Mammary epithelial cell (primary cell): ENCODE measurements around the gene RNF111.

Experiments
- EZH2 ChIP-seq: IDR thresholded peaks from 2 replicates; pipeline ENCODE4 v1.6.1; 2012; ENCODE audit warnings: low read length, inconsistent platforms, borderline replicate concordance
- TF ChIP-seq, protein P1 (sequence below), 2 donors: IDR thresholded peaks in 1 of 2; conservative IDR thresholded peaks in 1 of 2; 2 replicates each; pipeline ENCODE4 v1.5.1; 2011 to 2012; ENCODE audit warnings: inconsistent platforms in 2 of 2, low read length in 2 of 2, mild to moderate bottlenecking in 2 of 2, control low read depth in 1 of 2, low read depth in 1 of 2; ENCODE audit not compliant: insufficient read depth in 1 of 2; ENCODE audit errors: extremely low read depth in 1 of 2

DNA sequence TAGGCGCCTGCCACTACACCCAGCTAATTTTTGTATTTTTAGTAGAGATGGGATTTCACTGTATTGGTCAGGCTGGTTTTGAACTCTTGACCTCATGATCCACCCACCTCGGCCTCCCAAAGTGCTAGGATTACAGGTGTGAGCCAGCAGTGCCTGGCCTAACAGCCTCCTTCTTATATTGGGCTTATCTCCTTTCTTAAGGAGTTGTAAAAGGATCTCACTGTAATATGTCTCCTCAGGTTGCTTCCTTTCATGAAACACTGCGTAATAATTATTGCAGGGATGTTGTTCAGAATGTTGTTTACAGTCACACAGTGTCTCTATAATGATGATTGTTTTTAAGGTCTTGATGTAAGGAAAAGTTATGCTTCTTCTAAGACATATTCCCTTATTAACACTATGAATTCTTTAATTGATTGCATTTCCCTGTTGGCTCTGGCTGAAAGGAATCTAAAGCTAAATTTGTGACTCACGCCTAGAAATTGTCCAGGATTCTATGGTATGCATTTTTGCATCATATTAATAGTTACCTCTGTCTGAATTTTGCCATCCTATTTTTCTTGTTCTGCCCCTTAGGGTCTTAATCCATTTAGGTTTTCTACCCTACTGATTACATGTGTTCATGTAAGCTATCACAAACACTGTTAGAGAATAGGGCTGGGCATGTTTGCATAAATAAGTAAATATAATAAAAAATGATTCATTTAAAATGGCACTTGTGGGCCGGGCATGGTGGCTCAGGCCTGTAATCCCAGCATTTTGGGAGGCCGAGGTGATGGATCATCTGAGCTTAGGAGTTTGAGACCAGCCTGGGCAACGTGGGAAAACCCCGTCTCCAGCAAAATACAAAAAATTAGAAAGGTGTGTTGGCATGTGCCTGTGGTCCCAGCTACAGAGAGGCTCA is 24.5 kb upstream of the RNF111 start:
- TF ChIP-seq, protein P1, sequence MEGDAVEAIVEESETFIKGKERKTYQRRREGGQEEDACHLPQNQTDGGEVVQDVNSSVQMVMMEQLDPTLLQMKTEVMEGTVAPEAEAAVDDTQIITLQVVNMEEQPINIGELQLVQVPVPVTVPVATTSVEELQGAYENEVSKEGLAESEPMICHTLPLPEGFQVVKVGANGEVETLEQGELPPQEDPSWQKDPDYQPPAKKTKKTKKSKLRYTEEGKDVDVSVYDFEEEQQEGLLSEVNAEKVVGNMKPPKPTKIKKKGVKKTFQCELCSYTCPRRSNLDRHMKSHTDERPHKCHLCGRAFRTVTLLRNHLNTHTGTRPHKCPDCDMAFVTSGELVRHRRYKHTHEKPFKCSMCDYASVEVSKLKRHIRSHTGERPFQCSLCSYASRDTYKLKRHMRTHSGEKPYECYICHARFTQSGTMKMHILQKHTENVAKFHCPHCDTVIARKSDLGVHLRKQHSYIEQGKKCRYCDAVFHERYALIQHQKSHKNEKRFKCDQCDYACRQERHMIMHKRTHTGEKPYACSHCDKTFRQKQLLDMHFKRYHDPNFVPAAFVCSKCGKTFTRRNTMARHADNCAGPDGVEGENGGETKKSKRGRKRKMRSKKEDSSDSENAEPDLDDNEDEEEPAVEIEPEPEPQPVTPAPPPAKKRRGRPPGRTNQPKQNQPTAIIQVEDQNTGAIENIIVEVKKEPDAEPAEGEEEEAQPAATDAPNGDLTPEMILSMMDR (conservative IDR thresholded peaks at IDR 0.05 in 1 of 2, IDR thresholded peaks at IDR 0.05 in 1 of 2; ENCODE audit: extremely low read depth in 1 of 2, insufficient read depth in 1 of 2, low read depth in 1 of 2, low read length in 2 of 2) = no peak
- no peak for TF ChIP-seq EZH2
